ENCODE results near the gene PDE4A.
A peak's percentile ranks its signal among the peaks of the same experiment; 100 is the strongest.
"Not testable (repeated sequence)": the region's sequence is repeated elsewhere in the genome, so short reads cannot be mapped to it uniquely, and the experiment has no call there.

Gene PDE4A

DNA sequence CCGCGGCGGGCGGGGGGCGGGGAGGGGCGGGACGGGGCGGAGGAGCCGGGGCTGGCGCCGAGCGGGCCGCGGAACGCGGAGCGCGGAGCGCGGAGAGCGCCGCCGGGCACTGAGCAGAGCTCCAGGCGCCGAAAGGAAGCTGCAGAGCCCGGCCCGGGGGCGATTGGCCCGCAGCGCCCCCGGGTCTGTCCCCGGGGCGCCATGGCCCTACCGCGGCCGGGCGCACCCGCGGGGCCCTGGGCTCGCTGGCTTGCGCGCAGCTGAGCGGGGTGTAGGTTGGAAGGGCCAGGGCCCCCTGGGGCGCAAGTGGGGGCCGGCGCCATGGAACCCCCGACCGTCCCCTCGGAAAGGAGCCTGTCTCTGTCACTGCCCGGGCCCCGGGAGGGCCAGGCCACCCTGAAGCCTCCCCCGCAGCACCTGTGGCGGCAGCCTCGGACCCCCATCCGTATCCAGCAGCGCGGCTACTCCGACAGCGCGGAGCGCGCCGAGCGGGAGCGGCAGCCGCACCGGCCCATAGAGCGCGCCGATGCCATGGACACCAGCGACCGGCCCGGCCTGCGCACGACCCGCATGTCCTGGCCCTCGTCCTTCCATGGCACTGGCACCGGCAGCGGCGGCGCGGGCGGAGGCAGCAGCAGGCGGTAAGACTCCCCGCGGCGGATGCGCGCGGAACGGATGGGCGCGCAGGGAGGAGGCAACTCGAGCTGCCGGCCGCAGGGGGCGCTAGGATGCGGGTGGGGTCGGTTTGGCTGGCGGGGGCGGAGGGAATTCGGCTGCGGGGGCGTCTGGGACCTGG lies at the start of gene PDE4A:
TSS of gene PDE4A (plus strand) at position 95 of the 796 bp plus-strand sequence. CDS start at position 322, 227 bp downstream.
- no peak for DNase-seq (ENCODE audit: insufficient read length, low spot score)
- no peak for FAIRE-seq

DNA sequence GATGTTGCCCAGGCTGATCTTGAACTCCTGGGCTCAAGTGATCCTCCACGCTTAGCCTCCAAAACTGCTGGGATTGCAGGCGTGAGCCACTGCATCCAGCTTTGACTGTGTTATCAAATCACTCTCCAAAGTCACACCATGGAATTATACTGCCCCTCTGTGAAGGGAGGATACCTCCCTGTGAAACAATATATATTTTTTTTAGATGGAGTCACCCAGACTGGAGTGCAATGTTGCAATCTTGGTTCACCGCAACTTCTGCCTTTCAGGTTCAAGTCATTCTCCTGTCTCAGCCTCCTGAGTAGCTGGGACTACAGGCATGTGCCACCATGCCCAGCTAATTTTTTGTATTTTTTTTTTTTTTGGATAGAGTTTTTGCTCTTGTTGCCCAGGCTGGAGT lies 47.6 kb upstream of the PDE4A start:
- FAIRE-seq: no peak
- no peak for DNase-seq (ENCODE audit: insufficient read length, low spot score)

DNA sequence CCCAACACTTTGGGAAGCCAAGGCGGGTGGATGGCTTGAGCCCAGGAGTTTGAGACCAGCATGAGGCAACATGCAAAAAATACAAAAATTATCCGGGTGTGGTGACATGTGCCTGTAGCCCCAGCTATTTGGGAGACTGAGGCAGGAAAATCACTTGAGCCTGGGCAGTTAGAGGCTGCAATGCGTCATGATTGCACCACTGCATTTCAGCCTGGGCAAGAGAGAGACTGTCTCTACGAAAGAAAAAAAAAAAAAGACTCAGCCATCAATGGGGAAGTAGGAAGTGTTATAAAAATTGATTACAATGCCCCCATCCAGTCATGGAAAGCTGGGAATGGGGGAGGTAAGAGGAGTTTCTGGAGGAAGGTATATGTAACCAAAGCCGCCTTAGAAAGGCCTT lies 45.4 kb upstream of the PDE4A start:
- FAIRE-seq: no peak
- no peak for DNase-seq (ENCODE audit: insufficient read length, low spot score)

DNA sequence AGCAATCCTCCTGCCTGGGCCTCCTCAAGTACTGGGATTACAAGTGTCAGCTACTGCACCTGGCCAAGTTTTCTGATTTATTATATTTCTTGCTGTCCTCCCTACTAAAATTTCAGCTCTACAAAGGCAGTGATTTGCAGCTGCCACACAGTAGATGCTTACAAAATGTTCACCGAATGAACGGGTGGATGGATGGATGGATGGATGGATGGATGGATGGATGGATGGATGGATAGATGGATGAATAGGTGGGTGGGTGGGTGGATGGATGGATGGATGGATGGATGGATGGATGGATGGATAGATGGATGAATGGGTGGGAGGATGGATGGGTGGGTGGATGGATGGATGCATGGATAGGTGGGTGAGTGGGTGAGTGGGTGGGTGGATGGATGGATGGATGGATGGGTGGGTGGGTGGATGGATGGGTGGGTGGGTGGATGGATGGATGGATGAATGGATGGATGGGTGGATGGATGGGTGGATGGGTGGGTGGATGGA lies 43.1 kb upstream of the PDE4A start:
- not testable (repeated sequence) for FAIRE-seq; DNase-seq (ENCODE audit: insufficient read length, low spot score)

DNA sequence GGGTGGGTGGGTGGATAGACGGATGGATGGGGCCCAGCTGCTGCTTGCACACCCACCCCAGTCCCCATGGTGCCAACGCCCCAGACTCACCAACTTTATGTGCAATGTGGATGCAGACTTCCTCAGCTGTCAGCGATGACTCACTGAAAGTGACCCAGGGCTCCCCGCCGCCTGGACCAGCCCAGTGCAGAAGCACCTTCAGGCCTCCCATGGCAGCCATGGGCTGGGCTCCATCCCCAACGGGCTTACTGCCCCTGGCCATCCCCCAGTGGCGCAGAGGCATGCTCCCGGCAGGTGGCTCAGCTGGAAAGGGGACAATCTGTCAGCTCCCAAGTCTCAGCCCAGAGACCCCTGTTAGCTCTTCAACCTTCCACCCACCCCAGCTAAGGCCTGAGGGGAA lies 42.2 kb upstream of the PDE4A start:
- DNase-seq (ENCODE audit: insufficient read length, low spot score): no peak

DNA sequence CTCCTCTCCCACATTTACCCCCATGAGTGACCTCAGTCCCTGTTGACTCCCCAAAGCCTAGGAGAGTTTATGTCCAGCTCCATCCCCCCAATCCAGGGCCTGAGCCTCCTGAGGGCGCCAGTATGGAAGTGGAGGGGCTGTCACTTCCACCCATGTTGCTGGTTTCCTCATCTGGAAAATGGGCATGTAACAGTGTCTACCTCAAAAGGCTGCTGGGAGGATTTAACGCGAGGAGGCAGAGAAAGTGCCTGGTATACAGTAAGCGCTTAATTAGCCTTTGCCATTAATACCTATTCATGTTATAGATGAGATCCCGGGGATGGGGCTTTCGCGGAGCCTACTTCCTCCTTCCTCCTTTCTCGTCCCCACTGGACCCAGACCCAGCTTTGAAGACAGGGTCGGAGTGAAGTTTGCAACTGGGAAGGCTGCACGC lies 40.4 kb upstream of the PDE4A start:
- peak; percentile 54 for FAIRE-seq

More for the DNA sequence above, 42.2 kb upstream of the PDE4A start:
- FAIRE-seq: no peak

DNA sequence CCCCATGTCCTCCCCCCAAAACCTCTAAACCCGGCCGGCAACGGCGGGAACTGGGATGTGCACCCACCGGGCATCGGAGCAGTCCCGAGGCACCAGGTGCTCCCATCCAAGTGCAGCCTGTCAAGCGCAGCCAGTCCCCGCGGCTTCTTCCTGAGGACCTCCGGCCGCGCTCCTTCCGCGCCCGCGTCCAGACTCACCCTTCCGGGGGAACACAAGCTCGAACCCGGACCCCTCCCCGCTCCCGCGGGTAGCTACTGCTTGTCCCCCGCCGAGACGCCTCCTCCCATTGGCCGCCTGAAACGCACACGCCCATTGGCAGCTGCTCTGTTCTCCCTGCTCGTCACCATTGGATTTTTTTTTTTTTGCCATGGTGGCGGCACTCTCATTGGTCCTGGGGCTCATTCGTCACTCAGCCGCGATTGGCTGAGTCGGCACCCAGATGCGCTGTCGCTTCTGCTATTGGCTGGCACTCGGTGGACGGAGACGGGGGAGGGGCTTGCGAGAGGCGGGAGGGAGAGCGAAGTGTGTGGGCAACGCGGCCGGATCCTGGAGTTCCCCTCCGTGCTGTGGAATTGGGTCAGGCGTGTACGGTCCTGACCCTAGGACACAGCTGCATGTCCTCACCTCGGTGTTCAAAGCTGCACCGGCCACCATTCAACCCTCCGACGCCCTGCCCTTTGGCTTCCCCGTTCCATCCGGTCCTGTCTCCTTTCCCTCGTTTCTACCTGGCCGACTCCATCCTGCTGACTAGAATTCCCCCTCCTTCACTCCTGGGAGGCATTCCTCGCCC lies 39.8 kb upstream of the PDE4A start, which contains the start of gene TYK2:
TSS of gene TYK2 (minus strand) at position 260 of the 790 bp plus-strand sequence. CDS start 2,166 bp downstream, outside the sequence.
- DNase-seq (ENCODE audit: insufficient read length, low spot score) (peak; percentile 99), FAIRE-seq (peak; percentile 99)

More for the DNA sequence above, 40.4 kb upstream of the PDE4A start:
- DNase-seq (ENCODE audit: insufficient read length, low spot score): no peak

DNA sequence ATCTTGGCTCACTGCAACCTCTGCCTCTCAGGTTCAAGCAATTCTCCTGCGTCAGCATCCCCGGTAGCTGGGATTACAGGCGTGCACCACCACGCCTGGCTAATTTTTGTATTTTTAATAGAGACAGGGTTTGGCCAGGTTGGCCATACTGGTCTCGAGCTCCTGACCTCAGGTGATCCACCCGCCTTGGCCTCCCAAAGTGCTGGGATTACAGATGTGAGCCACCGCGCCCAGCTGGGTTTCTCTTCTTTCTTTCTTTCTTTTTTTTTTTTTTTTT lies 37.2 kb upstream of the PDE4A start:
- DNase-seq (ENCODE audit: insufficient read length, low spot score); FAIRE-seq: not testable (repeated sequence)

DNA sequence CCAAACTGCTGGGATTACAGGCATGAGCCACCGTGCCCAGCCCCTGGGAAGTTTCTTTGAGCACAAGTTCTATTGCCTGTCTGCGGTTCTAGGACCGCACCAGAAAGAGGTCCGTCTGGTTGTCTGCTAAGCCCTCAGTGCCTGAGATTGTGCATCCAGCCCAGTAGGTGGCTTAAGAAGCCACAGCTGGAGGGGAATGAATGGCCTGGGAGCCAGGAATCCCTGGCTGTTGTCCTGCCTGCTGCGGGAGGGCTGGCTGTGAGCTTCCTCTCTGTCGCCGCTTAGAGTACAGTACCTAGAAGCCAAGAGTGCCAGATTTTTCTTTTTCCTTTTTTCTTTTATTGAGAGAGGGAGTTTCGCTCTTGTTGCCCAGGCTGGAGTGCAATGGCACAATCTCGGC lies 35.8 kb upstream of the PDE4A start:
- FAIRE-seq (no peak), DNase-seq (ENCODE audit: insufficient read length, low spot score) (no peak)

DNA sequence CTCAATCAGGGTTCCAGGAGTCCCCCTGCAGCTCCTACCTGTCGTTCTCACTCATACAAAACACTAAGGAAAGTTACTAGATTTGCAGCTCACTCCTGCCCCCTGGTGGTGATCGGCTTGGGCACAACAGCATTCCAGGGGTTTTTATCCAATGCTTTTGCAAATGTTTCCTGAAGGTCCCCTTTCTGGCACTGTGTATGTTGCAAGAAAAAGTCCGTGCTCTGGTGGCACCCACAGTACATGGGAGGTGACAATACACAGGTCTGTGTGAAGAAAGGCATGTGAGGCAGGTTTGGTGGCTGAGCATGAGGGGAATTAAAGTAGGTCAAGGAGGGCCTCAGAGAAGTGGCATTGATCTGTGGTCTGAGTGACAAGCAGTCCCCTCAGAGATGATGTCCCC lies 31.4 kb upstream of the PDE4A start:
- peak; percentile 98 for FAIRE-seq
- DNase-seq (ENCODE audit: insufficient read length, low spot score): no peak

DNA sequence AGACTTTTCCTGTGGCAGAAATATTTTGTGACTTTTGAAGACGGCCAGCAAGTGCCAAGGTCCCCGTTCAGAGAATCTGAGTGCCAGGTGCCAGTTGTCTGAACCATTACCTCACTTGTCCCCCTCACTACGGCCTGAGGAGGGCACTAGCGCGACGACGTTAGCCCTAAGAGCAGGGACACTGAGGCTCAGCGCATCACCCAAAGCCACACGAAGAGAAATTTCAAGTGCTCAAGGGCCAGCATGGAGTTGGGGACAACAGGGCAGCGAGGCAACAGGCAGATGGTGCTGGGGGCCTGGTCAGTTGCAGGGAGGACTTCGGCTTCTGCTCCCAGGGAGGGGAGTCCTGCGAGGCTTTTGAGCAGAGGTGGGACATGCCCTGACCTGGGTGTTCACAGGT lies 30.5 kb upstream of the PDE4A start:
- DNase-seq (ENCODE audit: insufficient read length, low spot score) (no peak), FAIRE-seq (peak; percentile 60)

DNA sequence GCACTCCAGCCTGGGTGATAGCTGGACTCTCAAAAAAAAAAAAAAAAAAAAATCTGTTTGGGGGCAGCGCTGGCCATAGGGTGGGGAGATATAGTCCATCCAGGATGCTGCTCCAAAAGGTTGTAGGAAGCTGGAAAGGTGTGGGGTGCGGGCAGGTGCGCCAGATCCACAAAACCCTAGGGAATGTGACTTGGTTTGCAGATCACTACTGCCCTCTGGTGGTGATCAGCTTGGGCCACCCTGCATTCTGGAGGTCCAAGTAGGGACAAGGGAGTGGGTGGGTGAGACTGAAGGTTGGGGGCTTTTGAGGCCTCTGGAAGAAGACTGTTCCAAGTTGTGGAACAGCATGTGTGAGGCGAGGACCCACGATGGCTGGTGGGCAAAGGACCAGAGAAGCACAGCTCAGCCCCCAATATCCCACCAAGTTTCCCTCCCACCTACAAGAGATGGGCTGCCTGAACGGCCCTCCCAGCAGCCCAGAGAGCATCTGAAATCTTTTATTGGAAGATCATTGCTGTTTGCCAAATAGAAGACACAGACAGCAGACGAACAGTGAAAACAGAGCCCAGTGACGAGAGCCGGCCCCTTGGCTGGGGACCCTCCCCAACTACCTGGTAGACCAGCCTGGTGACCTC lies 29.6 kb upstream of the PDE4A start:
- DNase-seq (ENCODE audit: insufficient read length, low spot score): peak; percentile 82
- peak; percentile 92 for FAIRE-seq

DNA sequence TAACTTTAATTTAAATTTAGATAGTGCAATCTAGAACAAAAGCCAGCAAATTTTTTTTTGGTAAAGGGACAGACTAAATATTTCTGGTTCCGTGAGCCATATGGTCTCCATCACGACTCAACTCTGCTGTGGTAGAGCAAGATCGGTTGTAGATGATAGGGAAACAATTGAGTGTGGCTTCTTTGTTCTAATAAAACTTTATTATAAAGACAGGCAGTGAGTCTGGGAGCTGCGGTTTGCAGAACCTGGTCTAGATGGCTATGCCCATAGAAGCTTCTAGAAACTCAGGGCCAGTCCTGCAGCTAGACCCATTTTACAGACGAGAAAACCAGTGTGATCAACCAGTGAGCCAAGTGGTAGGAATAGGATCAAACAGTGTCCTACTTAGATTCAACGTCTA lies 28.2 kb upstream of the PDE4A start:
- DNase-seq (ENCODE audit: insufficient read length, low spot score) (no peak), FAIRE-seq (no peak)

DNA sequence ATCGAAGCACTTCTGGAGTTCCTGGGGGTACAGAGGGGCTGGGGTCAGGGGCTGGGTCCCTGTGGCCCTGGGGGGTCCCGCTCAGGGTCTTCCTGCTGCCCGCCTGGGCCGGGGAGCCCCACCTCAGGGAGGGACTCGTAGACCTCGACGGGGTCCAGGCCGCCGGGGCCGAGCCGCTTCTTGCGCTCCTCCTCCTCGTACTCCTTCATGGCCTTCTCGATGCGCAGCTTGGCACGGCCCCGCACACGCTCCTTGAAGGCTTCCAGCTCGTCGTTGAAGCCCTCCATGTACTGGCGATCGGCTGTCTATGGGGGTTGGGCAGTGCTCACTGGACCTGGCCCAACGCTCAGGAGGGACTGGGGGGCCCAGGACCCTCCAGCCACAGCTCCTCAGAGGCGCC lies 27.2 kb upstream of the PDE4A start:
- FAIRE-seq (no peak), DNase-seq (ENCODE audit: insufficient read length, low spot score) (no peak)

DNA sequence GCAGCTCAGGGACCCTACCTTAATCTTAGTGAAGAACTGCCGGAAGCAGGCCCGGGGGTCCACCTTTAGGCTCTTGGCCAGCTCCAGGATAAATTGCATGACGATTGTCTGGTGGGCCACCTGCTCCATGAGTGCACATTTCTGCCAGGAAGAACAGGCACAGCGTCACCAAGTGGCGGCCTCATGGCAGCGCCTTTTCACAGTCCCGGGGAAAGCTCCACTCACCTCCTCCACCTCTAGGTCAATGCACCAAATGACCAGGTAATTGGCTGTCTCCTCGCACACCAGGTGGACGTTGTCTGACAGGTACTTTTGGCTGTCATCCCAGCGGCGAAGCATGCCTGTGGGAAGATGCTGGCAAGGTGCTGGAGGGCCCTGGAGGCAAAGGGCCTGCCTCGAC lies 25.3 kb upstream of the PDE4A start:
- no peak for FAIRE-seq
- DNase-seq (ENCODE audit: insufficient read length, low spot score): no peak

DNA sequence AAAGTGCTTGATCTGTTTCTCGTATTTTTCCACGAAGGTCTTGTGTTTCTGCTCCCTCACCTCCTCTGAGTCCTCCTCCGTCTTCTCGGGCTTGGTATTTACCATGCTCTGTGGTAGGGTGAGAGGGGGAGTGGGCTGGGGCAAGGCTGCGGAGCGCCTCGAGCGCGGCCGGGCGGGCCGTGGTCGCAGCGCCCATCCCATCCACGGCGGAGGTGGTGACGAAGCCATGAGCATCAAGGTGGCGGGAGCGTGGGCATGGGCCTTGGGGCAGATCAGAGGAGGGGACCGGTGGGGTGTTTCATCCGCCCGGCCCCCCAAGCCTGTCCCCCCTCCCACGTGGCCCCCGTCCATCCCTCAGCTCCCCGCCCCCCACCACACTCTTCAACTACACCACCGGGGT lies 24.9 kb upstream of the PDE4A start:
- FAIRE-seq (no peak), DNase-seq (ENCODE audit: insufficient read length, low spot score) (no peak)

DNA sequence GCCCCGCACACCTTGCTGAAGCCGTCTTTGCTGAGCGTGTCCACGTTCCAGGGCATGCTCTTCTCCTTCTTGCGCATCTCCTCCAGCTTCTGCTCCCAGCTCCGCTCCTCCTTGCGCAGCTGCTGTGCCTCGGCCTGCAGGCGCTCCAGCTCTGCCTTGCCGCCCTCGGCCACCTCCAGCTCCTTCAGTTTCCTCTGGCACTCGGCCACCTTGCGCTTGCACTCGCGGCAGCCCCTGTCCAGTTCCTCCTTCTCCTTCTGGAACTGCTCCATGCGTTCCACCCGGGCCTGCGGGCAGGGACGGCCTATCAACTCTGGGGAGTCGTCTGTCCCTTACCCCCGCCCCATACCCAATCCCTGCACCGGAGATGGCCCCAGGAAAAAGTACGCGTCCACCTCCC lies 24.4 kb upstream of the PDE4A start:
- DNase-seq (ENCODE audit: insufficient read length, low spot score) (no peak), FAIRE-seq (no peak)

DNA sequence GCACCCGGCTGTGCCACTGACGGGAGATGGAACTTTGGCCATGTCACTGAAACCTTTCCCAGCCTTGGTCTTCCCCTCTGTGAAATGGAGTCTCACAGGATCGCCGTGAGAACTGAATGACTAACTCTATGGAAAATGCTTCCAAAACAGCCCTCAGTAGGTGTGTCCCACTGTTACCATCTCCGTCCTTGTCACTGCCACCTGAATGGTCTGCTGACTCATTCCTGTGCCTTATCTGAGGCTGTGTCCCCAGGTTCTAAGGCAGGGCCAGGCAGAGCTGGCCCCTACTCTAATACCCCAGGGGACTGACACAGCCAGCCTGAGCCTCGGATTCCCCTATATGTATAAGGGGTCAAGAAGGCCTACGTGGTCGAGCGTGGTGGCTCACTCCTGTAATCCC lies 21.5 kb upstream of the PDE4A start:
- no peak for FAIRE-seq

DNA sequence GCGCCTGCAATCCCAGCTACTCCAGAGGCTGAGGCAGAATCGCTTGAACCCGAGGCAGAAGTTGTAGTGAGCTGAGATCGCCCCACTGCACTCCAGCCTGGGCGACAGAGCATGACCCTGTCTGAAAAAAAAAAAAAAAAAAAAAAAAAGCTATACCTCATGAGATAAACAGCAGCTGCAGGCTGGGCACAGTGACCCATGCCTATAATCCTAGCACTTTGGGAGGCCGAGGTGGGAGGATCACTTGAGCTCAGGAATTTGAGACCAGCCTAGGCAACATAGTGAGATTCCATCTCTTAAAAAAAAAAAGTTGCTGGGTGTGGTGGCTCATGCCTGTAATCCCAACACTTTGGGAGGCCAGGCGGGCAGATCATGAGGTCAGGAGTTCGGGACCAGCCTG lies 21.0 kb upstream of the PDE4A start:
- DNase-seq (ENCODE audit: insufficient read length, low spot score); FAIRE-seq: not testable (repeated sequence)

More for the DNA sequence above, 21.5 kb upstream of the PDE4A start:
- no peak for DNase-seq (ENCODE audit: insufficient read length, low spot score)

DNA sequence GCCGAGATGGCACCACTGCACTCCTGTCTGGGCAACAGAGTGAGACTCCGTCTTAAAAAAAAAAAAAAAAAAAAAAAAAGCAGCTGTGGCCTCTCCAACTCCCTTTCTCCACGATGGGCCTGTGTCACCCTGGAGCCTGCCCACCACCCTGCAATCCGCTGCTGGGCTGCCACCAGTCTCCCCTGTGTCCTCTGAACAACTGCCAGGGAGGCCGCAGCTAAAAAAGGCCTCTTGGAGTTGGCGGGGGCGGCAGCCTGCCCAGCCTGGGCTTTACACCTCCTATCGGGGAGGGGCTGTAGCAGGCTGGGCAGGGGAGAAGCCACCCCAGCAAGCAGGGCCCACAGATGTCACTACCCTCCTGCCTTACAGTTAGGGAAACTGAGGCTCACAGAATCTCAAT lies 20.5 kb upstream of the PDE4A start:
- FAIRE-seq: no peak
- DNase-seq (ENCODE audit: insufficient read length, low spot score): no peak

DNA sequence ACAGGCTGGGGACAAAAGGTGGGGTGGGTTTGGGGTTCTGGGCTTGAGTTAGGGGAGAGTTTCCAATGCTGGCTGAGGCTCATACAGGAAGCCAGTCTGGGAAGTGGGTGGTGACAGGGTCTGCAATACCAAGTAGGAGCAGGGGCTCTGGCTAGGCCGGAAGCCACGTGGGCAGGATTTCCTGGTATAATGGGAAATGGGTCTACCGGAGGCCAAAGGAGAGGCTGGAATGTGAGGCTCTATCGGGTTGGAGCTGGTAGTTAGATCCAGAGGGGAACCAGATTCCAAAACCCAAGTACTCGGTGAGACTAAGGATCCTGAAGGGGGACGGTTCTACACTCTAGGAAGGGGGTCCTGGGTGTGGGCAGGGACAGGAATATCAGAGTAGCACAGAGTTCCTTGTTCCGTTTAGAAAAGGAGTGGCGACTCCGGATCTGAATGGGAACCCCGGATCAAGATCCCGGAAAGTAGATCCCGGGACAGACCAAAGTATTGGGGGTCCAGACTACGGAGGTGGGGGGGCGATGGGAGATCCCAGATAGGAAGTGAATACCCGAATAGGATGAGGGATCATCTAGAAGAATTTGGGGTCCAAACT lies 17.8 kb upstream of the PDE4A start:
- no peak for FAIRE-seq
- DNase-seq (ENCODE audit: insufficient read length, low spot score): no peak

Data from GM19239 (cell line).